HL-60 (cell line): Measurements from ENCODE around the gene PRR13.

ENCODE experiments used
- CTCF ChIP-seq: IDR thresholded peaks from one replicate; pipeline ENCODE4 v1.5.1; 2011; ENCODE audit warnings: low read length, control low read depth, inconsistent platforms; ENCODE audit not compliant: insufficient read depth
- GABPA ChIP-seq: IDR thresholded peaks from 2 replicates; pipeline ENCODE4 v1.6.1; 2012; ENCODE audit warnings: low read depth
- POLR2AphosphoS5 ChIP-seq: IDR thresholded peaks from 2 replicates; pipeline ENCODE4 v1.6.1; 2012; ENCODE audit warnings: low read depth
- SPI1 ChIP-seq: IDR thresholded peaks from 2 replicates; pipeline ENCODE4 v1.6.1; 2012; ENCODE audit warnings: low read depth, mild to moderate bottlenecking, borderline replicate concordance
- TF ChIP-seq, protein P1 (sequence below): IDR thresholded peaks from 2 replicates; pipeline ENCODE4 v1.6.1; 2012; ENCODE audit warnings: low read depth; ENCODE audit not compliant: insufficient replicate concordance

DNA sequence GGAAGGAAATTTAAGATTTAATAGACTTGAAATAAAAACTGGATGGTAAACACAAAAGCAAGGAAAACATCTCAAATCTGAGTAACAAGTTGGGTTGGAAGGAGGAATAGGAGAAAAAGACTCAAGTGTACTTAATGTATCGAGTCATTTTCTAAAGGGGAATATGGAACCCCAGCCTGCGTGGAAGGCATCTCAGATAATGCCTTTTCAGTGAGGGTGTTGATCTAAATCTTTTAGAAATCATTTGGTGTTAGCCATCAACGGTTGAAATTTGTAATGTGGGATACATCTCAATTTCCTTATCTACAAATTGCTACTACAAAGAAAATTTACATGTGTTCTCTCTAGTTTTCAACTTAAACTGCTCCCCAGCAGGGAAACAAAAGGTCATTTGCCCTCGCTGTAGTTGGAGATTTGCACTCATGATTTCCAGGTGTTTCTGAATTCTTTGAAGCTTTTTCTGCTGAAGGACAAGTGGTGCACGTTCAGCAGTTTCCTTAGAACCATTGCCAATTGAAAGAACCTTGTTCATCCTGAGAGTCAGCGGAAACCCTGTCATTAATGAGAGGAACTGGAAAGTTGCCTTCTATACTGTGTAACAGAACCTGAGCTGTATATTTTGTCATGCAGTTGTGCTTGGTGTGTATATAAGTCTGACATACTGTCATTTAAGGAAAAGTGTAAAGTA is 12.6 kb downstream of the PRR13 start:
- no peak for TF ChIP-seq CTCF
- TF ChIP-seq POLR2AphosphoS5: no peak
- no peak for TF ChIP-seq GABPA
- TF ChIP-seq, protein P1, sequence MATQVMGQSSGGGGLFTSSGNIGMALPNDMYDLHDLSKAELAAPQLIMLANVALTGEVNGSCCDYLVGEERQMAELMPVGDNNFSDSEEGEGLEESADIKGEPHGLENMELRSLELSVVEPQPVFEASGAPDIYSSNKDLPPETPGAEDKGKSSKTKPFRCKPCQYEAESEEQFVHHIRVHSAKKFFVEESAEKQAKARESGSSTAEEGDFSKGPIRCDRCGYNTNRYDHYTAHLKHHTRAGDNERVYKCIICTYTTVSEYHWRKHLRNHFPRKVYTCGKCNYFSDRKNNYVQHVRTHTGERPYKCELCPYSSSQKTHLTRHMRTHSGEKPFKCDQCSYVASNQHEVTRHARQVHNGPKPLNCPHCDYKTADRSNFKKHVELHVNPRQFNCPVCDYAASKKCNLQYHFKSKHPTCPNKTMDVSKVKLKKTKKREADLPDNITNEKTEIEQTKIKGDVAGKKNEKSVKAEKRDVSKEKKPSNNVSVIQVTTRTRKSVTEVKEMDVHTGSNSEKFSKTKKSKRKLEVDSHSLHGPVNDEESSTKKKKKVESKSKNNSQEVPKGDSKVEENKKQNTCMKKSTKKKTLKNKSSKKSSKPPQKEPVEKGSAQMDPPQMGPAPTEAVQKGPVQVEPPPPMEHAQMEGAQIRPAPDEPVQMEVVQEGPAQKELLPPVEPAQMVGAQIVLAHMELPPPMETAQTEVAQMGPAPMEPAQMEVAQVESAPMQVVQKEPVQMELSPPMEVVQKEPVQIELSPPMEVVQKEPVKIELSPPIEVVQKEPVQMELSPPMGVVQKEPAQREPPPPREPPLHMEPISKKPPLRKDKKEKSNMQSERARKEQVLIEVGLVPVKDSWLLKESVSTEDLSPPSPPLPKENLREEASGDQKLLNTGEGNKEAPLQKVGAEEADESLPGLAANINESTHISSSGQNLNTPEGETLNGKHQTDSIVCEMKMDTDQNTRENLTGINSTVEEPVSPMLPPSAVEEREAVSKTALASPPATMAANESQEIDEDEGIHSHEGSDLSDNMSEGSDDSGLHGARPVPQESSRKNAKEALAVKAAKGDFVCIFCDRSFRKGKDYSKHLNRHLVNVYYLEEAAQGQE: no peak
- no peak for TF ChIP-seq SPI1
